HG03175 (cell line): ENCODE measurements around the gene MRPL14.

Experiments used
- ATAC-seq: cut with Tn5 transposase; IDR thresholded peaks from one replicate; pipeline ENCODE4 v1.9.1; 2021; ENCODE audit warnings: mild to moderate bottlenecking, moderate library complexity; ENCODE audit not compliant: unreplicated experiment

Gene MRPL14

GRCh38 chr6:44126320-44127149 is 717 bp downstream of the MRPL14 start:
- ATAC-seq, result peak; percentile 48

DNA sequence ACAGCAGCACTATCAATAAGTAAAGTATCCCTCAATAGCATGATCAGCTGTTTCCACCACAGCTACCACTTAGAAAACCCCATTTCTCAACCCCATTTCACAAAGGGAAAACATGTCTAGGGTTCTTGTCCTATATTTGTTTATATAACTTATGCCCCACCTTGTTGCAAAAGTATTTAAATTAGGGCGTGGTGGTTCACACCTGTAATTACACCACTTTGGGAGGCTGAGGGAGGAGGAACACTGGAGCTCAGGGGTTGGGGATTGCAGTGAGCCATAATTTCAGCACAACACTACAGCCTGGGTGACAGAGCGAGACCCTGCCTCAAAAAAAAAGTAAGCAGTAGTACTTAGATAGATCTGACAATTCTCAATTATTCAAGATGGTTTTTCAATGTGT is 3.7 kb downstream of the MRPL14 start:
- no peak for ATAC-seq

DNA sequence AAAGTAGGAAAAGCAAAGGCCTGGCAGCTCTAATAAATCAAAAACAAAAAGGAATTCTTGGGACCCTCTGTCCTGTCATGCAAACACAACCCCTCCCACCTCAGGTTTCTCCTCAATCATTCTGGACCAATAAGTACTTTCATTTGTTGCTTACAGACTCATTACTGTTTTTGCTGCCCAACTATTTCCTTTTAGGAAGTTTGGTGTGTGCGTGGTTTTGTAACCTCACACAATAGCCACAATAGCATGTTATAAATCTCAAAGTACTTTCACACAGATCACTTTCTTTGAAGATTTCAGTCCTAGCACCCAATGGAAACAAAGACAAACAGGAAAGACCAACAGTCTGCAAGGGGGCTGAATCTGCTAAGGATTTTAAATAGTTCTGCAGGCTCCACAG is 4.5 kb downstream of the MRPL14 start:
- ATAC-seq, result no peak

GRCh38 chr6:44120692-44121443 is 6.4 kb downstream of the MRPL14 start:
- no peak for ATAC-seq

GRCh38 chr6:44119704-44120262 is 7.5 kb downstream of the MRPL14 start:
- ATAC-seq, result no peak

GRCh38 chr6:44117397-44118128 is 9.7 kb downstream of the MRPL14 start:
- no peak for ATAC-seq

DNA sequence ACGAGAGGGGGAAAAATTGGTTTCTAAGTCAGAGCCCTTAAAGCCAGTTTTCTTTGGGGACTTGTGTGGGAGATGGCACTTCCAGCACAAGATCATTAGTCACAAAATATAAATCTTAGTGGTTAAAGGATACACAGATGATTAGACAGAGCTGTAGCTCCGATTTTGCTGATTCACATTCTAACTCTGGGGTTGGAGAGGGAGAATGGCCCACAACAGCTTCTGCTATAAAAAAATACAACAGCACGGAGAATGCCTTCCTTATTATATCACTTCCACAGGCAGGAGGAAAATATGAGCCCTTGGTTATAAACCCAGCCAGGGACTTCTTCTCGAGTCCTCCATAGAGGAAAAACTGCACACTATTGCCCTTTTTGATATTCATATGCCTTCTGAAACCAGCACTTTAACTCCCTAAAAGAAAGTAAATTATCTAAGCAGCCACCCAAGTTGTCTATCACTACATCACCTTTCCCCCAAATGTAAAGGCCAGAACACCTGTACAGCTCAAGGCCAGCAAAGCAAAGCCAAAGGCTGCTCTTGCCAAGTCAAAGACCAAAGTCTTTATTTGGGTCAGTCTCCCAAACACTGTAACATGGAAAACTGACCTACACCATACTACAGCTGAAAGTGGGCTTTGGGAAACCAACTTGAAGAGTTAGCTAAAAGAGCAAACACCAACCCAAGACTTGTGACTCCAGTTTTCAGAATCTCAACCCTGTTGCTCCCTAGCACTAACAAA is 10.4 kb downstream of the MRPL14 start:
- no peak for ATAC-seq

DNA sequence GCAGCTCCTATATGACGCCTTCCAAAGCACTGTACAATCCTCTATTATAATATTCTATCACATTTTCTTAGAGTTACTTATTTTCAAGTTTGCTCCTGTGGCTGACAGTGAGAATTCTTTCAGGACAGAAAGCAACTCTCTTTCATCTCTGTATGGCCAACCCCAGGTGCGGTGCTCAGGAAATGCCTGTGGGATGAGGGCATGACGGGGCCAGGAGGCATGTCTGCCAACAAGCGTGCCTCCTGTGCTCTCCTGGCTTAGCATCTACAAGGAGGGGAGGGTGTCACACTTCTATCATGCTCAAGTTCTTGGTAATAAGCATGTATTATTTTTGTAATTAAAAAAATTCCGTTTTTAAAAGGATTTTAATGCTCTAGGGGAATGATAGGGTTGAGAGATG is 11.4 kb downstream of the MRPL14 start:
- no peak for ATAC-seq

- no peak for ATAC-seq
Observed at GRCh38 chr6:44113414-44113813, 13.8 kb downstream of the MRPL14 start.

DNA sequence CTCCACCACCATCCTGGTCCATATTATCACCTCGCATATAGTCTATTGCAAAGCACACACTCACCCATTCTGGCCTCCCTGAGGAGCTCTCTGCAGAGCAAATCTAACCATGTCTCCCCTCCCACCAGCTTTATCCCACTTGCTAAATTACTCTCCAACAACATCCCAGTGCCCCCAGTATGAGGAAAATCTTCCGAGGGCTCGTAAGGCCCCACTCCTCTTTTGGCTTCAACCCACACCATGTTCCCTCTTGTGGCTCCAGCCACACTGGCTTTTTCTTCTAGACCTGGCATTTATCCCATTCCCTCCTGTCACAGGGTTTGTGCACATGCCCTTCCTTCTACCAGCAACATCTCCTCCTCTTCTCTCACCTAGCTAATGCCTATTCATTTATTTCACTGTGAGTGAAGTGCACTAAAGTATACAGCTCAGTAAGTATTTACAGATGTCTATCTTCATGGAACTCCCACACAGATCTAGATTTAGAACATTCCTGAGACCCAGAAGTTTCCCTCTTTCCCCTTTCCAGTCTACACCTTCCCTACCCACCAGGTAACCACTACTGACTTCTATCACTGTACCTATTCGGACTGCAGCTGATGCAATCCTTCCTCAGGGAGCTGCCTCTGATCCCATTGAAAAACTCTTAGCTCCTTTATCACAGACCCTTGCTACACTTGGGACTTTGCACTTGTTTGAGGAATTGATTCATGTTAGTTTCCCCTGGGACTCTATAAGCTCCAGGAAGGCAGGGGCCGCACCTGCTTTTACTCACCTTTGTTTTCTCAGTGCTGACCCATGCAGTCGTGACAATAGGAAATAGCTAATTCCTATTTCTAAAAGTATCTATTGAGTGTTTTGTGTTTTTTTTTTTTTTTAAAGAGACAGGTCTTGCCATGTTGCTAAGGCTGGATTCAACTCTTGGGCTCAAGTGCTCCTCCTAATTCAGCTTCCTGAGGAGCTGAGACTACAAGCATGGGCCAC is 15.5 kb downstream of the MRPL14 start:
- ATAC-seq, result no peak

- no peak for ATAC-seq
Observed at GRCh38 chr6:44110966-44111365, 16.3 kb downstream of the MRPL14 start.

GRCh38 chr6:44110005-44110676 is 17.1 kb downstream of the MRPL14 start:
- no peak for ATAC-seq

GRCh38 chr6:44109212-44109611 is 18.0 kb downstream of the MRPL14 start:
- no peak for ATAC-seq

DNA sequence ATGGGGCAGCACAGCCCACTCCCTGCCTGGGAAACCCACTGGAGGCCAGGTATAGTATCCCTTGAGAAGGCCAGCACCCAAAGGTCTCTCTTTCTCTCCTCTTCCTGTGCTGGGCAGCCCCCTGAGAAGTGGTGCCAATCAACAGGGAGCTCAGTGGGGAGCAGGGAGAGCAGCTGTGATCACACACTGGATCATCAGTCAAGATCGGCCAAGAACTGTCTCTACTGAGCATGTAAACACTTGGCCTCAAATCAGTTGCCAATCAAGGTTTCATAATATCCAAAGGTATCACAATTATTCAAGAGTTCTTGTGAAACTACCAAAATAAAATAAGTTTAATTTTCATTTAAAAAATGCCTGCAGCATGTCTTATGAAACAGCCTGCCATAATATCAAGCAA is 18.8 kb downstream of the MRPL14 start:
- no peak for ATAC-seq

DNA sequence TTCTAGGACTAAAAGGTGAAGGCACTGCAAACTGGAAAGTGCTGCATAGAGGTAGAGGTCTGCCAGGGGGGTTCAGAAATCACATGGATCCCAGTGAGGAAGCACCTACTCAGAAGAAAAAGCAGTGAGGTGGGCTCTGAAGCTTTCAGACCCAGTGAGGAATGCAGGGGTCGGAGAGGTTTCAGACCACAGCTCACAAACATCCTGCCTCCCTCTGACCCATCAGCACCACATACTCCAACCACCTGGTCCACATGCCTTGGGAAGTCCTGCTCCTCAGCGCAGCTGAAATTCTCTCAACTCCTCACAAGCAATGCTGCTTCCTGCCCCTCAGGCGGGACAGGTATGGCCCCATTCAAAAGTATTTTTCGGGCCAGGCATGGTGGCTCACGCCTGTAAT is 20.2 kb downstream of the MRPL14 start:
- no peak for ATAC-seq

GRCh38 chr6:44105993-44106740 is 21.1 kb downstream of the MRPL14 start:
- no peak for ATAC-seq

DNA sequence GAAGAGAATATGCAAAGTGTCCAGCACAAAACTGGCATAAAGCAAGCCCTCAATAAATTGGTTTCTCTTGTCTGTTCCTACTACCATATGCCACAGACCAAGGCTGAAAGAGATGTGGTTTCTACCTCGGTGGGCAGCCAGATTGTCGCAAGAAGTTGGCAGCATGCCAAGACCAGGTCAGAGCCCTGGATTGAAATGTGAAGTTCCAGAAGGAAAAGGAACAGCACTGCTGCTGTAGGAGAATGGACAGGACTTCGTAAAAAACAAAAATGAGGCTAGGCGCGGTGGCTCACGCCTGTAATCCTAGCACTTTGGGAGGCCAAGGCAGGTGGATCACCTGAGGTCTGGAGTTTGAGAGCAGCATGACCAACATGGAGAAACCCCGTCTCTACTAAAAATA is 22.1 kb downstream of the MRPL14 start:
- ATAC-seq, result no peak

DNA sequence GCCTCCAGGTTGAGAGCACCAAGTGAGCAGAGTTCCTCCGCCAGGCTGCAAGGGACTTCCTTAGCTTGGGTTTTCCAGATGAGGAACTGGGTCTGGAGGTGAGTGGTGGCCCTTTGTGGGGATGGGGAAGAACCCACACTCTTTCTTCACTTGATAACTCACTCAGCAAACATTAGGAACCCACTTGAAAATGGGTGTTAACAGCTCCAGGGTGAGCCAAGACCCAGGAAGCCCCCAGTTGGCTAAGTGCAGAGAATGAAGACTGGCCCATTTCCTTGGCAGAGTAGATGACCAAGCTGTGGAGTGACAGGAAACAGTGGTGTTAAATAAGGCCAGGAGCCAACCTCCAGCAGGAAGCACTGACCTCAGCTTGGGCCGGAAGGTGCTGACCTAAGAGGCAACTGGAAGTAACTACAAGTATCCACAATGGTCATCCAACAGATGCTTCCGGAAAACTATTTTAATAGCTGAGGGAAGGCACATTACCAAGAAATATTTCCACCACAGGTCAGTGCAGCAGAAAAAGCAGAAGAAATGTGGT is 22.7 kb downstream of the MRPL14 start:
- ATAC-seq, result no peak
